ENCODE measurements around the gene MAGI2. TPM values are rescaled to one million over a fixed set of nuclear protein-coding genes. Genes with fewer than 3 reads are reported as not detected.
A peak's percentile ranks its signal among the peaks of the same experiment; 100 is the strongest.

MAGI2 gene
- total RNA-seq, 1 donor from 2014 or later, result 5.8 TPM

- Mint-ChIP-seq H3K27ac (ENCODE audit: unreplicated experiment) (no peak overlapping the region), H3K36me3 (ENCODE audit: low read depth) (no peaks in the 10 kb centered on the region), H3K4me3 (ENCODE audit: unreplicated experiment) (no peak overlapping the region), H3K27me3 (ENCODE audit: low read depth) (no peaks in the 10 kb centered on the region), H3K9me3 (ENCODE audit: low read depth) (no peaks in the 10 kb centered on the region), H3K4me1 (ENCODE audit: low read depth) (peaks cover 27% of the 10 kb centered on the region)
- no peak for DNase-seq (ENCODE audit: low spot score)
- no peak for TF ChIP-seq CTCF (IDR thresholded peaks at IDR 0.05)
These were observed 53.2 kb downstream of the MAGI2 start for GRCh38 chr7:79400222-79400621.

GRCh38 chr7:79398138-79398749 is 55.2 kb downstream of the MAGI2 start:
- Mint-ChIP-seq H3K9me3 (ENCODE audit: low read depth) (no peaks in the 10 kb centered on the region), H3K27me3 (ENCODE audit: low read depth) (no peaks in the 10 kb centered on the region), H3K36me3 (ENCODE audit: low read depth) (no peaks in the 10 kb centered on the region), H3K27ac (ENCODE audit: unreplicated experiment) (peak overlapping the region; percentile 5), H3K4me1 (ENCODE audit: low read depth) (peaks cover 15% of the 10 kb centered on the region), H3K4me3 (ENCODE audit: unreplicated experiment) (no peak overlapping the region)
- no peak for TF ChIP-seq CTCF (IDR thresholded peaks at IDR 0.05)
- DNase-seq (ENCODE audit: low spot score), result no peak

GRCh38 chr7:79386688-79387422 is 66.6 kb downstream of the MAGI2 start:
- Mint-ChIP-seq H3K4me1 (ENCODE audit: low read depth) (no peaks in the 10 kb centered on the region), H3K4me3 (ENCODE audit: unreplicated experiment) (no peak overlapping the region), H3K36me3 (ENCODE audit: low read depth) (no peaks in the 10 kb centered on the region), H3K27me3 (ENCODE audit: low read depth) (no peaks in the 10 kb centered on the region), H3K9me3 (ENCODE audit: low read depth) (peaks cover under 1% of the 10 kb centered on the region), H3K27ac (ENCODE audit: unreplicated experiment) (no peak overlapping the region)
- DNase-seq (ENCODE audit: low spot score), result no peak
- no peak for TF ChIP-seq CTCF (IDR thresholded peaks at IDR 0.05)

- Mint-ChIP-seq H3K27me3 (ENCODE audit: low read depth) (no peaks in the 10 kb centered on the region), H3K4me3 (ENCODE audit: unreplicated experiment) (no peak overlapping the region), H3K36me3 (ENCODE audit: low read depth) (no peaks in the 10 kb centered on the region), H3K4me1 (ENCODE audit: low read depth) (peaks cover 3% of the 10 kb centered on the region), H3K27ac (ENCODE audit: unreplicated experiment) (no peak overlapping the region), H3K9me3 (ENCODE audit: low read depth) (no peaks in the 10 kb centered on the region)
- TF ChIP-seq CTCF (IDR thresholded peaks at IDR 0.05), result no peak
- no peak for DNase-seq (ENCODE audit: low spot score)
These were observed 71.5 kb downstream of the MAGI2 start for GRCh38 chr7:79381921-79382320.

DNA sequence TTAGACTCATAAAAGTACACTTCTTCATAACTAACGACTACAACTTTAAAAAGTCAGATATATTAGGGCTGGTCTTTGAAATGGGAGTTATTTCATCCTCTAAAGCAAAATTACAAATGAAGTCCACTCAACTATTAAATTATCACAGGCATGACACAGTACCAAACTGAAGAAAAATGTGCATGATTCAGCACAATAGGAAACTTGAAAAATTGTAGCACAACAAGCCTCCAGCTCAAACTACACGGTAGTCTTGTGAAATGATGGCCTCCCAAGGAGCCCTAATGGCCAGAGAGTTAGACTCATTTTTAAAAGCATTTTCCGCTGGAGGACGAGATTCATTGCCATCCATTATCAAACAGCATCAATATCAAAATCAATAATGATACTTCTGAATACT is 76.4 kb downstream of the MAGI2 start:
- Mint-ChIP-seq H3K36me3 (ENCODE audit: low read depth) (no peaks in the 10 kb centered on the region), H3K4me1 (ENCODE audit: low read depth) (peaks cover 12% of the 10 kb centered on the region), H3K27me3 (ENCODE audit: low read depth) (no peaks in the 10 kb centered on the region), H3K27ac (ENCODE audit: unreplicated experiment) (no peak overlapping the region), H3K9me3 (ENCODE audit: low read depth) (no peaks in the 10 kb centered on the region), H3K4me3 (ENCODE audit: unreplicated experiment) (no peak overlapping the region)
- DNase-seq (ENCODE audit: low spot score), result no peak
- TF ChIP-seq CTCF (IDR thresholded peaks at IDR 0.05), result no peak

All from chondrocyte (in vitro differentiated cells).